ENCODE results near the gene NFIB. TPM values are rescaled to one million over a fixed set of nuclear protein-coding genes. Genes with fewer than 3 reads are reported as not detected.

The NFIB gene
- total RNA-seq, 4 donors from 2014 or later: 40.2 to 150 (median 83.7) TPM

DNA sequence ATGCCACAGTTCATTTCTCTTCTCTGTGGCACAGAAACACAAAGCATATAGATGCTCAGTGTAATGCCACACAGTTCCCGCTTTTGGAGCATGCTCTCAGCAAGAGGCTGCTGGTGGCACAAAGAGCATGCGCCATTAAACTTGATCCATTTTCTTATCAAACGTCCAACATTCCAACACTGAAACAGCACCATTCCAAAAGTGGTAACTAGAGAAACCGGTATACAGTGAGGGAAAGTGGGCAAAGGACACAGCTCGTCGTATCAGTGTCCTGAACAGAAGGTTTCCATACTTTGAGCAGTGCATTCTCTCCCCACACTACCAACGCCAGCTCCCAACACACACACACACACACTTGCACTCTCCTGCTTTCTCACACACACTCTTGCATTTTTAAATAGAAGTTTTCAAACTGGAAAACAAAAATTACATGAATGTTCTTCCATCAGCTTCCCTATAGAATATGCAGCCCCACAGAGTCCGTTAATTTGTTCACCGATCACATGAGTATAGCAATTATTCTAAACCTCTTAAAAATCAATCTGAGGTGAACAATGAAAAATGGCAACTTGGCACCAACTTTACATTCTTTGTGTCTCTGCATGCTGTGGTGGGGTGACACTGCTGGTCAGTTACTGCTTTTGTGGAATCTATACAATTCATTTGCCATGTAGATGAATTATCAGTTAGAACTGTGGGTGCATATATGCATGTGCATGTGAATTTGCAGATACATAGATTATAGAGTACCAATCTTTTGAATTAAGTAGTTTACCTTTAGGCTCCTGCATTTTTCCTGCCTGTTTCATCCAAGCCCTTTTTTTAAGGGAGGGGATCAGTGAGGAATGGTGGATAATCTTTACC is 5.7 kb downstream of the NFIB start:
- H3K27ac ChIP-seq: peak overlapping the region in 1 of 4 donors; percentile 16

DNA sequence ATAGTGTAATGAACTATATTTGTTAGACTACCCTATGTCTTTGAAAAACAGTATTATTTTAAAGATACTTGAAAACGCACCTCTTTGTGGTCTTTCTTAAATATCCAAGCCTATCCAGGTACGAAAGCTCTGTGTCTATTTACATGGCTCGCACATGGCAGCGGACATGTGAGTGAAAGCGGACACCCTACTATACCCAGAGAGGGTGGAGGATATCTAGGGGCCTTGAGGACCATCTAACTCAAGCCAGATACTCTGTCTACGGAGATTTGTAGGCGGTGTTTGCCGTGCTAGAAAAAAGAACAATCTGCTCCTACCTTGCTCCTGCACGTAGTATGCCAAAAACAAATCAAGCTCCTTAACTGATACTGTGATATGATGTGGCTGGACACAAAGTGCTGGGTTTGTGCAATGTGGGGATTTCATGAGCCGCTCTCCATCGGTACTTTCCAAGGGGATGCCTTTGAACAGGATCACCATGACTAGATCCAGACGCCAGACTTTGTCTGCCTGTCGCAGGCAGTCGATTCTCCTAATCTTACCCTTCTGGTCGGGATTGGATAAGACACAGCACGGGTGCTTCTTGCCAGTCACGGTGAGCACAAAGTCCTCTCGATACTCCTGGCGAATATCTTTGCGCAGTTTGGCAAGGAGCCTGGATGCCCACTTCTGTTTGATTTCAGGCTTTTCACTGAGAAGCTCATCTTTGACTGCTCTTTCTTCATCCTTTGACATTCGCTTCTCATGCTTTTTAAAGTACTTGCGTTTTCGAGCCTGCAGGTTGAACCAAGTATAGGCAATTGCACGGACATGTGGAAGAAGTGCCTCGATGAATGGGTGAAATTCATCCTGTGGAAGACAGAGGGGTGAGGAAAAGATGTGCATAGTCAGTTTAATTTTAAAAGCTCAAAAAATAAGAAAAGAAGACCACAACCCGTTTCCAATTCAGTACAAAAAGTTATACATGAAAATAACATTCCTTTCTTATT is 7.0 kb downstream of the NFIB start:
- intact Hi-C loops (cut with DNase I; ENCODE audit: low total_unique reads) (no loop called here), in situ Hi-C loops (cut with MboI; ENCODE audit: low pct_ligation_motif_present in 1 of 4, low pct_unique_long_range_greater_than_20kb in 1 of 4, low sequenced_read_pairs in 3 of 4) (no loop called here)
- H3K9me3 ChIP-seq: no peaks in the 10 kb centered on the region
- H3K36me3 ChIP-seq: no peaks in the 10 kb centered on the region
- H3K4me3 ChIP-seq: no peak overlapping the region
- 86 to 89% methylated on average over 18 to 26 of the region's 26 CpGs for WGBS, 2 donors (ENCODE audit: low coverage in 1 of 2)
- TF ChIP-seq EP300 (IDR thresholded peaks at IDR 0.05; ENCODE audit: low read depth) (no peak), POLR2A (IDR thresholded peaks at IDR 0.05) (no peak), POLR2AphosphoS5 (IDR thresholded peaks at IDR 0.05) (no peak)
- TF ChIP-seq, protein P1, sequence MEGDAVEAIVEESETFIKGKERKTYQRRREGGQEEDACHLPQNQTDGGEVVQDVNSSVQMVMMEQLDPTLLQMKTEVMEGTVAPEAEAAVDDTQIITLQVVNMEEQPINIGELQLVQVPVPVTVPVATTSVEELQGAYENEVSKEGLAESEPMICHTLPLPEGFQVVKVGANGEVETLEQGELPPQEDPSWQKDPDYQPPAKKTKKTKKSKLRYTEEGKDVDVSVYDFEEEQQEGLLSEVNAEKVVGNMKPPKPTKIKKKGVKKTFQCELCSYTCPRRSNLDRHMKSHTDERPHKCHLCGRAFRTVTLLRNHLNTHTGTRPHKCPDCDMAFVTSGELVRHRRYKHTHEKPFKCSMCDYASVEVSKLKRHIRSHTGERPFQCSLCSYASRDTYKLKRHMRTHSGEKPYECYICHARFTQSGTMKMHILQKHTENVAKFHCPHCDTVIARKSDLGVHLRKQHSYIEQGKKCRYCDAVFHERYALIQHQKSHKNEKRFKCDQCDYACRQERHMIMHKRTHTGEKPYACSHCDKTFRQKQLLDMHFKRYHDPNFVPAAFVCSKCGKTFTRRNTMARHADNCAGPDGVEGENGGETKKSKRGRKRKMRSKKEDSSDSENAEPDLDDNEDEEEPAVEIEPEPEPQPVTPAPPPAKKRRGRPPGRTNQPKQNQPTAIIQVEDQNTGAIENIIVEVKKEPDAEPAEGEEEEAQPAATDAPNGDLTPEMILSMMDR (IDR thresholded peaks at IDR 0.05): no peak
- no peaks in the 10 kb centered on the region for H3K27me3 ChIP-seq
- DNase-seq: no peak
- no peak overlapping the region for H3K27ac ChIP-seq
- H3K4me1 ChIP-seq: peaks cover 8 to 45% (median 17%) of the 10 kb centered on the region in 4 donors

More for the DNA sequence above, 5.7 kb downstream of the NFIB start:
- no peaks in the 10 kb centered on the region for H3K36me3 ChIP-seq
- in situ Hi-C loops (cut with MboI; ENCODE audit: low pct_ligation_motif_present in 1 of 4, low pct_unique_long_range_greater_than_20kb in 1 of 4, low sequenced_read_pairs in 3 of 4) (no loop called here), intact Hi-C loops (cut with DNase I; ENCODE audit: low total_unique reads) (no loop called here)
- H3K27me3 ChIP-seq: no peaks in the 10 kb centered on the region
- H3K4me3 ChIP-seq: no peak overlapping the region
- TF ChIP-seq, protein P1 (IDR thresholded peaks at IDR 0.05): no peak
- no peak for TF ChIP-seq POLR2AphosphoS5 (IDR thresholded peaks at IDR 0.05)
- no peaks in the 10 kb centered on the region for H3K9me3 ChIP-seq
- 80 to 89% methylated on average over 4 to 9 of the region's 9 CpGs for WGBS, 2 donors (ENCODE audit: low coverage in 1 of 2)
- H3K4me1 ChIP-seq: peaks cover 0 to 33% (median 12%) of the 10 kb centered on the region in 4 donors
- no peak for DNase-seq

DNA sequence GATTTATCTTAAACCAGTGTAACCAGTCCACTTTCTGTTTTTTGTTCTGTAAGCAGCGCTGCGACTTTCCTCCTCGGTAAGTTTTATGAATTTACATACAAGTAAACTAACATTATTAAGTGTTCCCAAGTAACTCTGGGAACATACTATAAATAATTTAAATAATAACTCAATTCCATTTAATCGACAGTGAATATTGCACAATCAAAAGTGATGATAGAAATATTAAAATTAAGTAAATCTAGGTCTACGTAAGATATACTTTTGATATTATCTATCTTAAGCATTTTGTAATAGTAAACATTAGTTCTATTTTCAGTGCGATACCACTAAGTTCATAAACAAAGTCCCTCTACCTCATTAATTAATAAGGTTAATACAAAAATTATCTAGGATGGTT is 7.8 kb downstream of the NFIB start:
- H3K4me3 ChIP-seq: no peak overlapping the region

More for the DNA sequence above, 7.8 kb downstream of the NFIB start:
- DNase-seq: no peak
- Histone ChIP-seq H3K36me3 (no peaks in the 10 kb centered on the region), H3K4me1 (peaks cover 10 to 48% (median 22%) of the 10 kb centered on the region in 4 donors), H3K27ac (no peak overlapping the region), H3K9me3 (no peaks in the 10 kb centered on the region), H3K27me3 (no peaks in the 10 kb centered on the region)
- 86 to 94% methylated on average over 6 of the region's 6 CpGs for WGBS, 2 donors (ENCODE audit: low coverage in 1 of 2)
- in situ Hi-C loops (cut with MboI; ENCODE audit: low pct_ligation_motif_present in 1 of 4, low pct_unique_long_range_greater_than_20kb in 1 of 4, low sequenced_read_pairs in 3 of 4) (no loop called here), intact Hi-C loops (cut with DNase I; ENCODE audit: low total_unique reads) (no loop called here)
- TF ChIP-seq EP300 (IDR thresholded peaks at IDR 0.05; ENCODE audit: low read depth) (no peak), POLR2AphosphoS5 (IDR thresholded peaks at IDR 0.05) (no peak), POLR2A (IDR thresholded peaks at IDR 0.05) (no peak)
- TF ChIP-seq, protein P1 (IDR thresholded peaks at IDR 0.05): no peak
